ENCODE results near the gene IQGAP3. TPM values are rescaled to one million over a fixed set of nuclear protein-coding genes. Genes with fewer than 3 reads are reported as not detected.

Gene IQGAP3
- total RNA-seq, 1 experiment from 2014 or later: 93.6 TPM

DNA sequence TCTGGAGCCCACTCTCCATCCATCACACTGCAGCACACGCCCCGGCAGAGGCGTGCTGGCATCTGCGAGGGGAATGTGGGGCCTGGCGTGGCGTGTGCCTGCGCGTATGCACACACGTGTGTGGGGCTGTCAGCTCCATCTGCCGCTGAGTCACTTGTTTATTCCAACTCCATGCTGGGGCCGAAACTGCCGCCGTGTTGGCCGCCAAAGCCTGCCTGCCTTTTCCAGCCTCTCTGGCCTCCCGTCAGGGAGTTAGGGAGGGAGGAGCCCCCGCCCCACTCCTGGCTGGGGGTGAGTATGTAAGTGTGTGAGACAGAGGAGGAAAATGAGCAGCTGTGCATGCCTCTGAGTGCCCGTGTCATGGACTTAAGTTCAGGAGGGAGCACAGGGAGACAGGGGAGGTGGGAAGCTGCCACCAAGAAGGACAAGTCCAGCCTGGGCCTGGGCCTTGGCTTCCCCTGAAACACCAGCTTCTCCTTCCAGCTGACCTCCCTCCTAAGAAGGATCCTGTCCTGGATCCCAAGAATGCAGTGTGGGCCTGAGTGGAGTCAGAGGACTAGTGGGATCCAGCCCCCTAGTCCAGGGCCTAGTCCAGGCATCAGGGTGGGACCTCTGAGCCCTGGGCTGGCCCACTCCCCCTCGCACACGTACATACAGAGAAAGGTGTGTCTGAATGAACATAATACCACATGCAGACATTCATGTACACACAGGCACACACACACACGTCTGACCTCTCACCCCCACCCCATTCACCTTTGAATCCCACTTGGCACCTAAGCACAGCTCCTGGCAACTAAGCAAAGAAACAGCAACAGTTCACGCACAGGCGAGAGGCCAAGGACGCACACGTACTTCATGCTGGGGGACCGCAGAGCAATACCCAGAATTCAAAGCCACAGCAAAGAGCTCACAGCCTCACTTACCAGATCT lies 96.5 kb downstream of the IQGAP3 start:
- no peaks in the 10 kb centered on the region for H3K27me3 Mint-ChIP-seq (ENCODE audit: unreplicated experiment)
- no TSS peak for BruUV-seq (replicated peaks)
- peaks cover 32% of the 10 kb centered on the region for H3K4me1 Mint-ChIP-seq (ENCODE audit: low read depth, unreplicated experiment)
- intact Hi-C loops (cut with micrococcal nuclease; ENCODE audit: unreplicated experiment): no loop called here
- H3K4me3 Mint-ChIP-seq (ENCODE audit: low read depth, unreplicated experiment): no peak overlapping the region
- TF ChIP-seq, protein P1, sequence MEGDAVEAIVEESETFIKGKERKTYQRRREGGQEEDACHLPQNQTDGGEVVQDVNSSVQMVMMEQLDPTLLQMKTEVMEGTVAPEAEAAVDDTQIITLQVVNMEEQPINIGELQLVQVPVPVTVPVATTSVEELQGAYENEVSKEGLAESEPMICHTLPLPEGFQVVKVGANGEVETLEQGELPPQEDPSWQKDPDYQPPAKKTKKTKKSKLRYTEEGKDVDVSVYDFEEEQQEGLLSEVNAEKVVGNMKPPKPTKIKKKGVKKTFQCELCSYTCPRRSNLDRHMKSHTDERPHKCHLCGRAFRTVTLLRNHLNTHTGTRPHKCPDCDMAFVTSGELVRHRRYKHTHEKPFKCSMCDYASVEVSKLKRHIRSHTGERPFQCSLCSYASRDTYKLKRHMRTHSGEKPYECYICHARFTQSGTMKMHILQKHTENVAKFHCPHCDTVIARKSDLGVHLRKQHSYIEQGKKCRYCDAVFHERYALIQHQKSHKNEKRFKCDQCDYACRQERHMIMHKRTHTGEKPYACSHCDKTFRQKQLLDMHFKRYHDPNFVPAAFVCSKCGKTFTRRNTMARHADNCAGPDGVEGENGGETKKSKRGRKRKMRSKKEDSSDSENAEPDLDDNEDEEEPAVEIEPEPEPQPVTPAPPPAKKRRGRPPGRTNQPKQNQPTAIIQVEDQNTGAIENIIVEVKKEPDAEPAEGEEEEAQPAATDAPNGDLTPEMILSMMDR (IDR thresholded peaks at IDR 0.05; ENCODE audit: unreplicated experiment): no peak
- CTCF ChIA-PET: no interaction called here
- H3K9me3 Mint-ChIP-seq (ENCODE audit: low read depth, unreplicated experiment): no peaks in the 10 kb centered on the region
- DNase-seq: no peak
- peaks cover 73% of the 10 kb centered on the region for H3K36me3 Mint-ChIP-seq (ENCODE audit: insufficient read depth, unreplicated experiment)
- H3K27ac Mint-ChIP-seq (ENCODE audit: unreplicated experiment): peak overlapping the region; percentile 0

Other genes with a start within 250 kb of the IQGAP3 start
- gene CCT3, start 234.3 kb downstream of the IQGAP3 start, total RNA-seq (2022): 554 and 598 TPM in 2 replicates
- gene TSACC, start 234.0 kb downstream of the IQGAP3 start, total RNA-seq (2022): 1.4 and 2.0 TPM in 2 replicates
- gene RHBG, start 203.4 kb downstream of the IQGAP3 start, total RNA-seq (2022): 0.26 and 0.42 TPM in 2 replicates
- 48.4 and 54.1 TPM in 2 replicates for gene MEF2D, start 71.8 kb downstream of the IQGAP3 start, total RNA-seq (2022)
- not detected in 2 replicates for gene TTC24, start 7.2 kb upstream of the IQGAP3 start, total RNA-seq (2022)
- gene NAXE, start 19.2 kb upstream of the IQGAP3 start, total RNA-seq (2022): 129 and 143 TPM in 2 replicates
- gene GPATCH4, start 28.9 kb upstream of the IQGAP3 start, total RNA-seq (2022): 52.4 and 57.0 TPM in 2 replicates
- gene HAPLN2, start 46.9 kb upstream of the IQGAP3 start, total RNA-seq (2022): 0.27 TPM in 1 of 2 replicates, not detected in the other
- gene BCAN, start 69.6 kb upstream of the IQGAP3 start, total RNA-seq (2022): not detected in 2 replicates
- 6.1 and 7.4 TPM in 2 replicates for gene NES, start 104.8 kb upstream of the IQGAP3 start, total RNA-seq (2022)
- gene CRABP2, start 133.0 kb upstream of the IQGAP3 start, total RNA-seq (2022): 17.6 and 27.3 TPM in 2 replicates
- gene METTL25B, start 155.9 kb upstream of the IQGAP3 start, total RNA-seq (2022): 52.7 and 63.8 TPM in 2 replicates
- gene ISG20L2, start 156.2 kb upstream of the IQGAP3 start, total RNA-seq (2022): 60.9 and 61.6 TPM in 2 replicates
- gene MRPL24, start 168.5 kb upstream of the IQGAP3 start, total RNA-seq (2022): 130 and 138 TPM in 2 replicates
- 437 and 470 TPM in 2 replicates for gene HDGF, start 179.1 kb upstream of the IQGAP3 start, total RNA-seq (2022)
- gene PRCC, start 195.0 kb upstream of the IQGAP3 start, total RNA-seq (2022): 72.8 and 80.4 TPM in 2 replicates
- gene SH2D2A, start 244.3 kb upstream of the IQGAP3 start, total RNA-seq (2022): 2.9 and 3.1 TPM in 2 replicates

All from Calu3 (cell line).